H1 (cell line): ENCODE results near the gene EPB41L2. TPM values are rescaled to one million over a fixed set of nuclear protein-coding genes. Genes with fewer than 3 reads are reported as not detected.

ENCODE experiments used
- RBBP5 ChIP-seq: IDR thresholded peaks from 2 replicates; pipeline ENCODE4 v1.7.1; 2012; ENCODE audit warnings: low read depth, mild to moderate bottlenecking, inconsistent platforms, low read length, moderate library complexity, borderline replicate concordance
- SIRT6 ChIP-seq: IDR thresholded peaks from one replicate; pipeline ENCODE4 v1.7.1; 2012; ENCODE audit warnings: low read length, inconsistent platforms
- polyA plus RNA-seq, 7 experiments: library from polyadenylated mRNA; depleted of rRNA in 3 of 7; stranded (reverse) in 5 of 7; unstranded in 2 of 7; fragments of >200 nt in 5 of 7; fragments of 200-250 nt in 2 of 7; gene quantifications; 1 replicate in 5 of 7; 2 replicates in 1 of 7; 4 replicates in 1 of 7; pipeline versions ENCODE4 v1.2.1 to v1.2.3, GENCODE V29; 2011 to 2013; ENCODE audit warnings: missing spikeins in 2 of 7, mixed read lengths in 2 of 7
- total RNA-seq: library from RNA; stranded (reverse); fragmentation: NEBNext Ultra II Directional; extraction: Animal tissue kit (Norgen Biotek cat#: 25700); gene quantifications from 2 replicates; pipeline ENCODE4 v1.2.1, GENCODE V29; 2021

The EPB41L2 gene
- total and polyA plus RNA-seq, 2 of the 8 experiments (the other 6 are each of a cell fraction or from before 2014, with no cell fraction given): 22.5 to 123 TPM

- TF ChIP-seq SIRT6 (no peak), RBBP5 (no peak)
Measured at GRCh38 chr6:131041814-131042213, 21.2 kb downstream of the EPB41L2 start (continued).
